Measurements from ENCODE around the gene ZNF148. TPM values are rescaled to one million over a fixed set of nuclear protein-coding genes. Genes with fewer than 3 reads are reported as not detected.

ZNF148 gene
- polyA plus RNA-seq, 3 donors = 6.5 to 48.4 (median 34.1) TPM

- no peaks in the 10 kb centered on the region for H3K9me3 Mint-ChIP-seq
- Histone ChIP-seq H3K36me3 (replicated peaks in 1 of 2; ENCODE audit: control insufficient read depth in 1 of 2, insufficient read depth in 2 of 2, low read length in 2 of 2) (peaks cover 21 to 60% of the 10 kb centered on the region in 2 donors), H3K4me2 (replicated peaks; ENCODE audit: extremely low read depth, low read length, poor library complexity, severe bottlenecking) (no peak overlapping the region), H3K4me1 (ENCODE audit: control insufficient read depth in 1 of 2, insufficient read depth in 2 of 2, low read length in 2 of 2) (peaks cover 0 to 10% of the 10 kb centered on the region in 2 donors), H2AFZ (ENCODE audit: insufficient read depth, low read depth, low read length, poor library complexity, severe bottlenecking) (no peak overlapping the region), H3K4me3 (replicated peaks in 1 of 3; ENCODE audit: low read depth in 2 of 3, low read length in 3 of 3) (no peak overlapping the region), H4K20me1 (ENCODE audit: insufficient read depth, low read length) (peaks cover 98% of the 10 kb centered on the region), H3K79me2 (ENCODE audit: insufficient read depth, low read length) (peaks cover 21% of the 10 kb centered on the region), H3K27ac (ENCODE audit: low read depth in 1 of 2, low read length in 2 of 2) (no peak overlapping the region), H3K27me3 (ENCODE audit: control insufficient read depth in 2 of 2, insufficient read depth in 2 of 2, low read length in 2 of 2) (no peaks in the 10 kb centered on the region), H3K9me3 (replicated peaks in 1 of 2; ENCODE audit: control insufficient read depth in 1 of 2, insufficient read depth in 1 of 2, low read length in 2 of 2) (no peaks in the 10 kb centered on the region), H3K9ac (ENCODE audit: insufficient read depth, low read length, poor library complexity, severe bottlenecking) (no peak overlapping the region)
- no CpG with 5 or more reads among the region's 4 CpGs for WGBS (ENCODE audit: insufficient coverage)
- no peak for TF ChIP-seq CTCF (IDR thresholded peaks at IDR 0.05)
- DNase-seq = no peak
- peaks cover 22% of the 10 kb centered on the region for H3K4me1 Mint-ChIP-seq
- no peak overlapping the region for H3K4me3 Mint-ChIP-seq
- H3K27ac Mint-ChIP-seq = peak overlapping the region in 1 of 7 donors; percentile 6
- intact Hi-C loops (cut with micrococcal nuclease) = no loop called here
- no peaks in the 10 kb centered on the region for H3K27me3 Mint-ChIP-seq (ENCODE audit: low read depth in 3 of 3)
- H3K36me3 Mint-ChIP-seq = peaks cover 41 to 45% of the 10 kb centered on the region in 2 donors
Measured at GRCh38 chr3:125289429-125289981, 85.6 kb downstream of the ZNF148 start.

- Mint-ChIP-seq H3K4me3 (no peak overlapping the region), H3K36me3 (peaks cover 45 to 46% of the 10 kb centered on the region in 2 donors), H3K4me1 (peaks cover 22% of the 10 kb centered on the region), H3K9me3 (no peaks in the 10 kb centered on the region), H3K27me3 (ENCODE audit: low read depth in 3 of 3) (no peaks in the 10 kb centered on the region), H3K27ac (no peak overlapping the region)
- no peaks in the 10 kb centered on the region for H3K9me3 ChIP-seq (replicated peaks in 1 of 2; ENCODE audit: control insufficient read depth in 1 of 2, insufficient read depth in 1 of 2, low read length in 2 of 2)
- H2AFZ ChIP-seq (ENCODE audit: insufficient read depth, low read depth, low read length, poor library complexity, severe bottlenecking) = no peak overlapping the region
- no peak overlapping the region for H3K4me3 ChIP-seq (replicated peaks in 1 of 3; ENCODE audit: low read depth in 2 of 3, low read length in 3 of 3)
- no CpG with 5 or more reads among the region's 2 CpGs for WGBS (ENCODE audit: insufficient coverage)
- no peak overlapping the region for H3K27ac ChIP-seq (ENCODE audit: low read depth in 1 of 2, low read length in 2 of 2)
- no peak for TF ChIP-seq CTCF (IDR thresholded peaks at IDR 0.05)
- intact Hi-C loops (cut with micrococcal nuclease) = no loop called here
- no peak overlapping the region for H3K4me2 ChIP-seq (replicated peaks; ENCODE audit: extremely low read depth, low read length, poor library complexity, severe bottlenecking)
- H3K9ac ChIP-seq (ENCODE audit: insufficient read depth, low read length, poor library complexity, severe bottlenecking) = no peak overlapping the region
- peaks cover 16 to 58% of the 10 kb centered on the region in 2 donors for H3K36me3 ChIP-seq (replicated peaks in 1 of 2; ENCODE audit: control insufficient read depth in 1 of 2, insufficient read depth in 2 of 2, low read length in 2 of 2)
- H3K4me1 ChIP-seq (ENCODE audit: control insufficient read depth in 1 of 2, insufficient read depth in 2 of 2, low read length in 2 of 2) = peaks cover 0 to 10% of the 10 kb centered on the region in 2 donors
- DNase-seq = no peak
- peaks cover 98% of the 10 kb centered on the region for H4K20me1 ChIP-seq (ENCODE audit: insufficient read depth, low read length)
- peaks cover 11% of the 10 kb centered on the region for H3K79me2 ChIP-seq (ENCODE audit: insufficient read depth, low read length)
- no peaks in the 10 kb centered on the region for H3K27me3 ChIP-seq (ENCODE audit: control insufficient read depth in 2 of 2, insufficient read depth in 2 of 2, low read length in 2 of 2)
Measured at GRCh38 chr3:125287248-125287647, 87.9 kb downstream of the ZNF148 start.
